Measurements from ENCODE around the gene SLC22A23.

- TF ChIP-seq POLR2AphosphoS5 (IDR thresholded peaks at IDR 0.05; ENCODE audit: borderline replicate concordance, low read depth, low read length) (no peak), EZH2 (IDR thresholded peaks at IDR 0.05) (no peak), FOXP2 (optimal IDR thresholded peaks at IDR 0.05; ENCODE audit: control extremely low read depth, extremely low read length, insufficient read depth) (no peak)
Observed at GRCh38 chr6:3355011-3355357, 101.9 kb downstream of the SLC22A23 start.

Data from SK-N-MC (cell line).